Stimulated activated naive CD4-positive, alpha-beta T cell treated with Interleukin-2 at 50 U/mL for 16 hours (primary cell): ENCODE data around the gene SPATA7.

Experiments
- DNase-seq: peaks from one replicate; lab custom pipeline; 2025; lab: John Stamatoyannopoulos, UW

The SPATA7 gene

DNA sequence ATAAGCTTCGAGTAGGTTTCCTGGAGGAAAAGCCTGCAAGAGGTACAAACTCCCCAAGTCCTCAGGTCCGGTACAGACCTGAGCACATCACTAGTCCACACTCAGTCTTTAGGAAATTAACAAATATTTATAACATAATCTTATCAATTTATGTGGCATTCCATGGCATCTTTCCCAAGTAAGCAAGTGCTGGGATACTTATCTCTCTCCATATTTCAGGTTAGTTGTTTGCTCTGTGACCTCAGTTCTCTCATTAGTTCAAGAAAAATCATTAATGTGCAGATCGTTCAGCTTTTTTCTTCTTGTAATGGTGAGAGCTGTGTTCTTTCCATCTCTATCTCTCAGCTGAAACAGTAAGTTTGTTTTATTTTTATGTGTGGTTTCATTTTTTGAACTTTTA, 34.7 kb downstream of the SPATA7 start:
- no peak for DNase-seq

DNA sequence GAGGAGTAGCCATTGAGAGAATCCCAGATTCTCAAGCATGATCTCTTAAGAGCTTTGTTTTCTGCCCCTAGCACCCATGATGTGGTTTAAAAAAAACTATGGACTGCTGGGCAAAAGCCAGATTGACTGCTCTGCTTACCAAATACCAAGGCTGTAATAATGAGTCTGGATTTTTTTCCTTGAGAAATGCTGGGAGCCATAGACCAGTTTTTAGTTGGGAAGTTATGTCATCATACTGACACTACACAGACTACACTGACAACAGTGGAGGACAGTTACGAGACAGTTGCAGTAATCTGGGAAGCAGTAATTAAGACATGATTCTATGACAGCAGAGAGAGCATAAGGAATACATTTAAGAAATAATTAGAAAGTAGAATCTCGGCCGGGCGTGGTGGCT, 35.8 kb downstream of the SPATA7 start:
- DNase-seq = no peak

DNA sequence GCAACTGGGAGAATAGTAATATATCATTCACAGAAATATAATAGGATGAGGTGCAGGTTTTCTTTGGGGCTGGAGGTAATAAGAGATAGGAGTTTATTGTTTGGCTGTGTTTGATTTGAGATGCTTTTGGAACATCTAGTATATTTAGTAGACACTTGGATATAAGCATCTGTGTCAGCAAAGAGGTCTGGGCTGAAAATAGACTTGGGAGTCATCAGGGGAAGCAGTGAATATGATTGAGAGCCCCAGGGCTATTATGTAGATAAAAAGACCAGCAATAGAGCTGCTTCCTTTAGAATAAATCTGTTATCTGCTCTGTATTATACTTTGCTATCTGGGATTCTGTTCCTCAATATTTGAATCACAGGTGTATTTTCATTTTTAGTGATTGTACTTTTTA, 36.6 kb downstream of the SPATA7 start:
- no peak for DNase-seq

DNA sequence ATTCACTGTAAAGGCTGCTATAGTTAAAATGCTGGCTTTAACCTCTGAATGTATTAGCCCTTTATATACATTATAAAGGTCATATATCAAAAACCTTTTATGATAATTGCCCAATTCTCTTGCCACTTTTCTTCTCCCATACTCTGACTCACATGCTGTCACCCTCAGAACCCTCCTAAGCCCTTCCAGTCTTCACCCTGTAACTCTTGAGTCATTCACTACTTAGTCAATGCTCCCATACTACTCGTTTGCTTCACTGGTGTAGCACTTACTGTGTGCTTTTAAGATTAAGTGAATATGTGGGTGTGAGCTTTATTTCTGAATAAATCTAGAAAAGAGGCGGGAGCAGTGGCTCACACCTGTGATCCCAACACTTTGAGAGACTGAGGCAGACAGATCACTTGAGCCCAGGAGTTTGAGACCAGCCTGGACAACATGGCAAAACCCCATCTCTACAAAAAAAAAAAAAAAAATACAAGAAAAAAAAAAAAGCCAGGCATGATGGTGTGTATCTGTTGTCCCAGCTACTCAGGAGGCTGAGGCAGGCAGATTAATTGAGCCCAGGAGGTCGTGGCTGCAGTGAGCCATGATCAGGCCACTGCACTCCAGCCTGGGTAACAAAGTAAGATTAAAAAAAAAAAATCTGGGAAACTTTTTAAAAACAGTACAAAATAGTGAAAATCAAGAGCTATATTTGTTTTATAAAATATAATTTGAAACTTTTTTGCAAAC, 37.6 kb downstream of the SPATA7 start:
- DNase-seq = no peak

DNA sequence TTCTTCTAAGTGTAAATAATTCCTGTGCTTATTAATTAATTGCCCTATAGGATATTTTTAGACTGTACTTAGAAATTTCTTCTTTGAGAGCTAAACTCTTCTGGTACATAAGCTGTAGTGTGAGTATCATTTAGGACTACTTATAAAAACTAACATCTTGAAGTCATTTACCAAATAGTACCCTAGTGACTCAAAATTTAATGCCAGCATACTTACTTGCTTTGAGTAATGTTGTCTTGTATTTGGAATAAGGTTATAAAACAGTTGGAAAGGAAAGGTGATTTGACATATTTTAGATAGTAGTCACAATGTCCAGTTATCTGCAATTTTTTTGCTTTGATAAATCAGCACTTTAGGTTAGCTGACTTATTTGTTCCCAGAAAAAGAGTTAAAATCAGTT, 39.1 kb downstream of the SPATA7 start:
- DNase-seq = no peak

DNA sequence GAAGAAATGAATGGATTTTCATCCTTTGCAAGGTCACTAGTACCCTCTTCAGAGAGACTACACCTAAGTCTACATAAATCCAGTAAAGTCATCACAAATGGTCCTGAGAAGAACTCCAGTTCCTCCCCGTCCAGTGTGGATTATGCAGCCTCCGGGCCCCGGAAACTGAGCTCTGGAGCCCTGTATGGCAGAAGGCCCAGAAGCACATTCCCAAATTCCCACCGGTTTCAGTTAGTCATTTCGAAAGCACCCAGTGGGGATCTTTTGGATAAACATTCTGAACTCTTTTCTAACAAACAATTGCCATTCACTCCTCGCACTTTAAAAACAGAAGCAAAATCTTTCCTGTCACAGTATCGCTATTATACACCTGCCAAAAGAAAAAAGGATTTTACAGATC, 40.8 kb downstream of the SPATA7 start:
- no peak for DNase-seq

DNA sequence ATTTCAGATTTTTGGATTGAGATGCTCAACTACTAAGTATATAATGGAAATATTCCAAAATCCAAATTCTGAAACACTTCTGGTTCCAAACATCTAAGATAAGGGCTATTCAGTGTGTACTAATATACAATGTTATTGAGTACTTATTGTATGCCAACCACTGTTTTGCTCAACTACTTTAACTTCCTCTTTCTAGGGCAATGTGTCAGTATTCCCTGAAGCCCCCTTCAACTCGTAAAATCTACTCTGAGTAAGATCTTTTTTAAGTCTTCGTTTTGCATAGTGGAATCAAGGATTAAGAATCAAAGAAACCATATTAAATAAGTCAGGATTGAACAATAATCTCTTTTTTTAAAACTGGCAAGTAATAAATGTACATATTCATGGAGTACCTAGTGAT, 45.5 kb downstream of the SPATA7 start:
- DNase-seq = no peak

DNA sequence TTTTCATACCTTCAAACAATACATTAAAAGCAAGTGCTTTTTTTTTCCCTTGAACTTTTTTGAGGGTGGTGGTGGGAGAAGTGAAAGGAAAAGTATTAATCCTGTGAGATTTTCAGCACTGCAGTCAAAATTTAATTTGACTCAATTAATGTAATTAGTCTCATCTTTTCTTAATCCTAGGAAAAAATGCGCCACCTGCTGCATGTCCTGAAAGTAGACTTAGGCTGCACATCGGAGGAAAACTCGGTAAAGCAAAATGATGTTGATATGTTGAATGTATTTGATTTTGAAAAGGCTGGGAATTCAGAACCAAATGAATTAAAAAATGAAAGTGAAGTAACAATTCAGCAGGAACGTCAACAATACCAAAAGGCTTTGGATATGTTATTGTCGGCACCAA, 52.2 kb downstream of the SPATA7 start:
- no peak for DNase-seq

DNA sequence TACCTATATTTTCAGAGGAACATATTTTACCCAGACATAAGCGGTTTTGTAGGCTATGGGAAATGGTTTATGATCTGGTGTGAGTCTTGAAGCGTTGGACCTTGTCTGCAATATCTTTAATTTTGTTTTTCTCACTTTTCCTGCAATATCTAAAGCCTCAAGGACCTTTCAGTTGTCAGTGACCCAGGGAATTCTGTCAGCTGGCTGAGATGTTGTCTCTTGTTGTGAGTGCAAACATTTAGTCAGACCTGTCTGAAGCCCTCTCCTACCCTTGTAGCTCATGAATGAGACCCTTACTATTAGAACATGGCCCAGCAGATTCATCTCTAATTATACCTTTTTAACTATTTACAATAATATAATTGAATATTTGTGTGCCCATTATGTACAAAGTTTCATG, 53.6 kb downstream of the SPATA7 start:
- no peak for DNase-seq

DNA sequence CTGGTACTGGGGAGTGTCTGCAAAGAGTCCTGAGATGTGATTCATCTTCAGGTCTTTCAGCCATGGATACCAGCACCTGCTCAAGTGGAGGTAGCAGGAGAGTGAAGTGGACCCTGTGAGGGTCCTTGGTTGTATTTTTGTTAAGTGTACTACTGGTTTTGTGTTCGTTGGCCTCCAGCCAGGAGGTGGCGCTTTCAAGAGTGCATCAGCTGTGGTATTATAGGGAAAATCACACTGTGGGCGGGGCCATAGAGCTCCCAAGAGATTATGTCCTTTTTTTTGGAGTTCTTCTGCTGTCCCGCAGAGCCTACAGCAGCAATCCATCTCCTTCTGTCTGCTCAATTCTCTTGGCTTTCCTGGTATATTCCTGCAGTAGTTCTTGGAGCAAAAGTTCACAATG, 66.8 kb downstream of the SPATA7 start:
- DNase-seq = no peak

DNA sequence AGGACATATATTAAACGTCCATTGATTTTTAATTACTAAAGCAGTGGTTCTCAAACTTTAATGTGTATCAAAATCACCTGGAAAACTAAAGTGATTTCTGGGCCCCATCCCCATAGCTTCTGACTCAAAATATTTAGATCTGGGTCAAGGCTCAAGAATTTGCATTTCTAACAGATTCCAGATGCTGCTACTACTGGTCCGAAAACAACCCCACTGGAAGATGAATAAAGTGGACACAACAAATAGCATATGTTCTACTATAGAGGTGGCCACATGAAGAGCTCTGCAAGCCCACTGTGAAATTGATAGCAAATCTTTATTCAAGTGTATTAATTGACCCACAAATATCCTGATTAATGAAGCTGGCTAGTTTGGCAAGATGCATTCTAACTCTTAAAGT, 69.4 kb downstream of the SPATA7 start:
- DNase-seq = no peak

DNA sequence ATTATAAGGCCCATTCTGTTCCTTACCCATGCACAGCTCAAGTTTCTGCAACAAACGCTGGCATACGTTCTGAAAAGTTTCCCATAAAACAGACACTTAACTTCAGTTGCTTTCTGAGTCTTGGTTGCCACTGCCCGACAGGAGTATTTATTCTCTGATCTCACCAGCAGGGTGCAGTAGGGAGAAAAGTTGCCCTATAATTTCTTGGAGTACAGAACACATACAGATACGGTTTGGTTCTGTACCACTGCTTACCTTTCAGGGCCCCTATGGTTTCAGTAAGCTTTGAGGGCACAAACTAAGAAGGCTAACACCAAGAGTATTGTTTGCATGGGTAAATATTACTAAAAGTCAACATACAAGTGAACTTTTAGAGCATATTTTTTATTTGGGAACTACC, 77.9 kb downstream of the SPATA7 start:
- no peak for DNase-seq

DNA sequence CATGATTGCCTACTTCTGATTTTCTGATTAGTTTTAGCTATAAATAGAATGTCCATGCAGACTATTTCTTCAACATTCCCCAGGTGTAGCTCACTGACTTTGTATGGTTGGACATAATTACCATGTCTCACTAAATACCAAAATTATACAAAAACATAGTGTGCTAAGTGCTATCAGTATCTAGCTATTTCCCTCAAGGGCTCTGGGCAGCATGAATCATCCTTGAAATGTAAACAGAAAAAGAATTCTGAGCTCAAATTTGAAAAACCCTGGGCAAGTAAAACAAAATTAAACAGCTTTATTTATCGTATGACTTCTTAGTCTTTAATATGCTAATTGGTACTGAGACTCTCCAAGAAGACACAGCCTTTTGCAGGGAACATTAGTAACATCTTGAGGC, 82.9 kb downstream of the SPATA7 start:
- DNase-seq = no peak

DNA sequence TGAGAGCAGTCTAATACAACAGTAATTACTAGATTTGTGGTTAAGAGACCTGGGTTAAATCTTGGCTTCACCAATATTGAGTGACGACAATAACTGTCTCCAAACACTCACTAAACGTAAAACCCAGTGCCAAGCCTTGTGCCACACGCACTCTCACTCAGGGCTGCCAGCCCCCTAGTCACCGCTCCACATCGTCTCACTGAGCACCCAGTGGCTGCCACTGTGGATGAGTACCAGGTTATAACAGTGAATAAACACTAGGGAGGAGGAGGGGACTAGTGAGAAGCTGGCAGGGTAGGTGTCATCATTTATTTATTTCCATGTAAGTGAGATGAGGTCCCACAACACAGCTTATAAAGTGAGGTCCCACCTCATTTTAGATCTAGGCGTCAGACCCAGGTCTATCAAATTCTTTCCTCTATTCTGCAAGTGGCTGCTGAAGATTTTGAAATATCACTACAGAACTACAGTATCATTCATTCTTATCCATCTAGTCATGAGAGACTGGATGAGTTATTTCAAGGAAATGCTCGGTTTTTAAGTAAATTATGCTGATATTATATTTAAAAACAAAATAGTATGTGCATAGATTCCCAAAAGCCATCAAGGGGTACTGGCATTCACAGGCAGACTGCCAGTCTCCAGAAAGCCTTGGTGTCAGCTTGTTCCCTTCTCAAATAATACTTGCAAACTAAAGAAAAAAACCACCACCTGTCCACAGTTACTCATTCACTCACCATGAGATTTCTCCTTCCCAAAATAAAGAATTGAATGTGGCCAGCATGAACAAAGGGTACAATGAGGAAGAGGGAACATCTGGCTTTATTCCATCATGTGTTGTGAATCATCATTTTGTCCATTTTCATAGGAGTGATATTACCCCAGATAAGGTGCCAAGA, 85.3 kb downstream of the SPATA7 start:
- DNase-seq = no peak

DNA sequence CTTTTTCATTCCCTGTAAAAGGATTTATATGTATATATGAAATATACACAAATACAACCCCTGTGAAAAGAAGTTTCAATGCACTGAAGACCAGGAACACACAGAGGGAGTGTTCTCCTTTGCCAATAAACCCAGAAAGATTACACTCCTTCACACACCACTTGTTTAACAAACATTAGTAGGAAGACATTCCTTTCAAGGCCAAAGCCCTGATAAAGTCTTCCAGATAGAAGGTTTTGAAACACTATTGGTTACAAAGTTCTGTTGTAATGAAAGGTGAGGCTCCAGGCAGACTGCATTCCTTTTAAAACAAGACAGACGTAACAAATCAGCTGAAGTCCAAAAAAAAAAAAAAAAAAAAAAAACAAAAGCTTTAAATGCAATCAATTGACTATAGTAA, 88.3 kb downstream of the SPATA7 start:
- no peak for DNase-seq

DNA sequence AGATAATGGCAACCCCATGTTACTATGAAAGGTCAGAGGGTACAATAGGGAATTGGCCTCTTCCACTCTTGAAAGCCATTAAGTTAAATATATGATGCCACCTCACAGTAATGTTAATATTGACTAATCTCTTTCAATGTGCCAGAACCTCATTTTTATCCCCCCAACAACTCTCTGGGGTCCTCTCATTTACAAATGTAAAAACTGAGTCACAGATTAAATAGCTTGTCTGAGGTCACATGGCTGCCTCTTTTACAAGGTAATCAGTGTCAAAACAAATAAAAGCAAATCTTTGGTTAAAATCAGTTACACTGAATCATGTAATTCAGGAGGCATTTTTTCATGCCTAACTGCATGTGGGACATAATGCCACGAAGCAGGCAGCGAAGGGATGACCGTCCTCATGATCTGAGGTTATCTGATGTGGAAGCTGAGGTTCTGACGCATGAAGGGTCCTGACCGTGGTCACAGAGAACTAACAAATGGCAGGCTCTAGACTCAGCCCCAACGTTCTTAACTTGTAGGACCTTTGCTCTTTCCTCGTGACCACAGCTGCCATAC, 90.8 kb downstream of the SPATA7 start:
- DNase-seq = no peak

DNA sequence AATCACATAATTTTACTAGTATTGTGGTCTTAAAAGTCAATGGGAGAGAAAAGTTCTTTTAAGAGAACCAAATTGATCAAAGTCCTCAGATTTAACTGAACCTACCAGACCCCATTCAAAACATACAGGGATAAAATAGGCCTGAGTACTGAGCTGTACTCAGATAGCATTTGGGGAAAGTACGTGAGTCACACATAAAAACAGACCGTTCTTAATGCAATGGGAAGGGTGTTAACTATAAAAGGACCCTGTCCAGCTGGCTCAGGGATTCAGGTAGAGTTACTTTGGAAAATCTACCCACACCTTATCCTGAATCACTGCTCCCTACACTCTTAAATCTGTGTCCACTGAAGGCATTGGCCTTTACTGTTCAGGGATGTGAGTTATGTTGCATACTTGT, 91.4 kb downstream of the SPATA7 start:
- no peak for DNase-seq

DNA sequence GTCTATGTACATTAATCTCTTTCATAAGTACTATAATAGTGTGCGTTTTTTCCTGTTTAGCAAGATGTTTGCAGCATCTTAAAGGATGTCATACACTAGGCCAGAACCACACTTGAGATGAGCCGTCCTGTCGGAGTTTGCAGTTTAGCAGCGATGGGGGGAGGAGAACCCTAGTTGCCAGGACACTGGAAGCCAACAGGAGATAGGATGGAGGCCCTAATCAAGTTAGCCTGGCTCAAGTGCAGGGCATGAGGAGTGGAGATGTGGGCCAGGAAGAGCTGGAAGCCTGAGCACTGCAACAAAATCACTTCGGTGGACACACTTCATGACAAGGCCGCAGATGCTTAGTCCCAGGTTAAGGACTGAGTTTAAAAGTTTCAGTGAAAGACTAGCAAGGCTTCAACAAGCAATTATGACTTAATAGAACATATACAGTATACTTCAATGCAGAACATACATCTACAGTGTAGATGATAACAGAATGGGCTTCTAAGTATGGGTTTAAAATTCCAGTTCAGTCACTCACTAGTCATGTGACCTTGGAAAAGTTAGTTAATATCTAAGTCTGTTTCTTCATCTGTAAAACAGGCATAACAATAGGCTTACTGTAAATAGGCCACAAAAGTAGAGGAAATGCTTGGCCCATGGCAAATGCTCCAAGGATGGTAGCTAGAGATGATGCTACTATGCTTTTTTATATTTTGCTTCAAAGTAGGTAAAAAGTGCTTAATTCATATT, 92.2 kb downstream of the SPATA7 start:
- no peak for DNase-seq

DNA sequence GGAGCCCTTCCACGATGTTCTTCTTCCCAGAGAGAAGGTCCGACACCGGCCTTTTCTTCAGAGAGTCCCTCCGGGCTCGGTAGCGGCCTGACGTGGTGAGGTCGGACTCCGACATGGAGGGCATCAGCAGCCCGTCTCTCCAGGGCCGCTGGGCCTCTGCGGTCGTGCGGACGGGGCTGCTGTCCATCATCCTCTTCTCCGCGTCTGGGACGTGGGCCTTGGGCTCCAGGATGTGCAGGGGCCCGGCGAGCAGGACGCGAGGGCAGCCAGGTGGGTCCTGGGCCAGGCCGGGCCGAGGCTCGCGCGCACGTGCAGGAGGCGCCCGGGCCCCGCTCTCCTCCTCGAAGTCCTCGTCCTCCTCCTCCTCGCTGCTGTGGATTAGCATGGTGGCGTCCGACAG, 93.5 kb downstream of the SPATA7 start:
- no peak for DNase-seq

DNA sequence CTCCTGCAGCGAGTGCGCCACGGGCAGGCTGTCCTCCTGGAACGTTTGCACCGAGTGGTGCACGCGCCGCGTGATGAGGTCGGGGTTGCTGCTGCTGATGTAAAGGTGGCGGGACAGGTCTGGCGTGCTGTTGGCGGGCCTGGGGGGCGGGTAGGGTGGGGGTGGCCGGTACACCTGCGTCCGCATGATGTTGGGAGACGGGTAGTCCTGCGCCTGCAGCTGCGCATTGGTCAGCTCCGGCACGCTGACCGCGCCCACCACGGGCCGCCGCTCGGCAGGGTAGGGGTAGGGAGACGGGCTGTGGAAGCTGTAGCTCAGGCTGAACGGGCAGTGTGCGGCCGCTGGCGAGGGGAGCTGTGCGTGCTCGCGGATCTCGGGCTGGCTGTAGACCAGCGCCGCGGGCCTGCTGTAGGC, 94.1 kb downstream of the SPATA7 start:
- no peak for DNase-seq

DNA sequence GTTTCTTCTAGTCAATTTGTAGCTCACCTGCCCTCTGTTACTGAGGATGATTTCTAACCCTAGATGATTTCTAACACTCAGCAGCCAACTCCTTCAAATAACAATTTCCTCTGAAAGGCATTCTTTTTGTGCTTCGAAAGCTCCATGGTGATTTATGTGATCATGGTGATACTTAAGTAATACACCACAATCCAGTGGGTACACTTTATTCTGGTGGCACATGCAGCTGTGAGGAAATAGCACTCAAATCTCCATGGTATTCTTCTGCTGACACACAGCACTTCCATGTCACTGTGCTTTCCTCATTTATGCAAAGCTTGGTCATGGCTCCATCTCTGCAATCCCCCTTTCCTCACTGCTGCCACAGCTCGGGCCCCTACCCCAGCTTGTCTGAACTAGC, 95.6 kb downstream of the SPATA7 start:
- DNase-seq = no peak

DNA sequence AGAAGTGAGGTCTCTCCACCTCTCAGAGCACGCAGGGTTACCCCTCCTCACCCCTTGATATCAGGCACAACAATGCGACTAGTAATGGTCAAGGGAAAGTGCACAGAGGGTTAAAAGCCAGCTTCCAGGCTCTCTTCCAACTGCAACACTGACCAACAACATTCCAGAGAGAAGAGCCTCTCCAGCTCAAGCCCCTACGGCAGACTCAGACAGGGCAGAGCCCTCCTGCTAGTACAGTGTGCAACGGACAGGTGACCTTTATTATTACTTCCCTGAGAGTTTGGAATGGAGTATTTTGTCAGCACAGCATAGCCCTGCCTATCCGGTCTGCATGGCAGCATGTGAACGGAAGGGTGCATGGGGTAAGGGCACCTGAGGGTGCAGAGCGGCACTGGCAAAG, 96.3 kb downstream of the SPATA7 start:
- DNase-seq = no peak

DNA sequence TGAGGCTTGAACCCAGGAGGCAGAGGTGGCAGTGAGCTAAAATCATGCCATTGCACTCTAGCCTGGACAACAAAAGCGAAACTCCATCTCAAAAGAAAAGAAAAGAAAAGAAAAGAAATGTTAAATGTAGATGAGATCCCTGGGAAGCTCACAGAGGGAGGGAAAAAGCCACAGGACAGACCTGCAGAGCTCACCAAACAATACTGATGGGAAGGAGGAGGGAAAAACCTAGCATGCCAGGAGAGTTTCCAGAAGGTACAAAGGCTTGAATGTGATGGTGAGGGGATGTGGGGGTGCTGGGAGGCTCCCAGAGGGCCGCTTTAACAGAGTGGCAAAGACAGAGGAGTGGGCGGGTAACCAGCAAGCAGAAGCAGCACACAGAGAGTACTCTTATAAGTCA, 97.1 kb downstream of the SPATA7 start:
- DNase-seq = no peak
